Measurements from ENCODE around the gene ELP1.

DNA sequence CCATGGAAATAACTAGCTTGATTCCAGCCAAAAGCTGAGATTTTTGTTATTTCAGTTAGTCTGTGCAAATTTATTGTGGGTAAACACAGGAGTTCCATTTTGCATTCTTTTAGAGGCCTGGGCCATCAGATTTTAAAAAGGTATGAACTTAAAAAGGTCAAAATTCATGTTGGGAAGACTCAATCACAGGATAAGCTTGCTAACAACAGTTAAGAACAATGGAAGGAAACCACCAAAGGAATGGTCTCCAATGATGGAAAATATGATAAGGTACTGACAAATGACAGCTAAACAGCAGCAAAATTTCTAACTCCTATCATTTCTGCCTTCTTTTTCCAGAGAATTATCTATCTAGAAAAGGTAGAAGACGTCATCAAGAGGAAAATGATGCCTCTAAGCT is 16.2 kb upstream of the ELP1 start:
- TF ChIP-seq CTCF (IDR thresholded peaks at IDR 0.05 in 4 of 5, conservative IDR thresholded peaks at IDR 0.05 in 1 of 5) = no peak
- TF ChIP-seq POLR2A (IDR thresholded peaks at IDR 0.05) = no peak

Measured in gastrocnemius medialis (tissue), 4 donors.